ENCODE data around the gene TEPSIN.

The TEPSIN gene

GRCh38 chr17:81181811-81182185 is 57.1 kb downstream of the TEPSIN start:
- no peaks in the 10 kb centered on the region for H3K36me3 Mint-ChIP-seq
- H3K27ac Mint-ChIP-seq: no peak overlapping the region
- CTCF ChIA-PET: no interaction called here

GRCh38 chr17:81180836-81181810 is 57.7 kb downstream of the TEPSIN start:
- Mint-ChIP-seq H3K9me3 (no peaks in the 10 kb centered on the region), H3K36me3 (no peaks in the 10 kb centered on the region), H3K27ac (no peak overlapping the region), H3K4me1 (no peaks in the 10 kb centered on the region), H3K4me3 (no peak overlapping the region), H3K27me3 (peaks cover 11% of the 10 kb centered on the region)
- CTCF ChIA-PET: no interaction called here
- no peak for DNase-seq

More at GRCh38 chr17:81181811-81182185, 57.1 kb downstream of the TEPSIN start:
- H3K27me3 Mint-ChIP-seq: peaks cover 11% of the 10 kb centered on the region
- no peak for DNase-seq
- no peak overlapping the region for H3K4me3 Mint-ChIP-seq
- no peaks in the 10 kb centered on the region for H3K4me1 Mint-ChIP-seq
- H3K9me3 Mint-ChIP-seq: no peaks in the 10 kb centered on the region

GRCh38 chr17:81179861-81180260 is 59.0 kb downstream of the TEPSIN start:
- CTCF ChIA-PET: no interaction called here
- H3K36me3 Mint-ChIP-seq: no peaks in the 10 kb centered on the region

GRCh38 chr17:81179220-81179619 is 59.6 kb downstream of the TEPSIN start:
- Mint-ChIP-seq H3K27ac (no peak overlapping the region), H3K9me3 (no peaks in the 10 kb centered on the region), H3K4me3 (no peak overlapping the region), H3K4me1 (no peaks in the 10 kb centered on the region), H3K36me3 (no peaks in the 10 kb centered on the region), H3K27me3 (peaks cover 10% of the 10 kb centered on the region)
- CTCF ChIA-PET: no interaction called here
- DNase-seq: no peak

More at GRCh38 chr17:81179861-81180260, 59.0 kb downstream of the TEPSIN start:
- Mint-ChIP-seq H3K4me1 (no peaks in the 10 kb centered on the region), H3K27ac (no peak overlapping the region), H3K27me3 (peaks cover 11% of the 10 kb centered on the region), H3K9me3 (no peaks in the 10 kb centered on the region), H3K4me3 (no peak overlapping the region)
- no peak for DNase-seq

All from activated naive CD4-positive, alpha-beta T cell treated with anti-CD3 and anti-CD28 coated beads, Interleukin-2, amount 10 ng/mL, durations not matched to agents 7 days and 5 days (primary cell).